G401 (cell line): ENCODE results near the gene RCE1. TPM values are rescaled to one million over a fixed set of nuclear protein-coding genes. Genes with fewer than 3 reads are reported as not detected.
A peak's percentile ranks its signal among the peaks of the same experiment; 100 is the strongest.

ENCODE experiments used
- DNase-seq: peaks from one replicate; pipeline ENCODE4 v3.0.0-alpha.2; 2015; ENCODE audit warnings: low spot score
- in situ Hi-C: cut with HindIII; loops from 2 replicates; pipeline ENCODE4 v1.10.0; 2016; ENCODE audit warnings: low sequenced_read_pairs, mixed read lengths
- total RNA-seq: library from RNA; depleted of rRNA; stranded (reverse); fragments of >200 nt; shearing (Covaris generic); gene quantifications from 2 replicates; pipeline ENCODE4 v1.2.3, GENCODE V29; 2014

Gene RCE1
- total RNA-seq, 1 experiment from 2014 or later: 32.7 TPM

- no peak for DNase-seq
- in situ Hi-C loops: no loop called here
These were observed 11.5 kb downstream of the RCE1 start for GRCh38 chr11:66854729-66855211.

DNA sequence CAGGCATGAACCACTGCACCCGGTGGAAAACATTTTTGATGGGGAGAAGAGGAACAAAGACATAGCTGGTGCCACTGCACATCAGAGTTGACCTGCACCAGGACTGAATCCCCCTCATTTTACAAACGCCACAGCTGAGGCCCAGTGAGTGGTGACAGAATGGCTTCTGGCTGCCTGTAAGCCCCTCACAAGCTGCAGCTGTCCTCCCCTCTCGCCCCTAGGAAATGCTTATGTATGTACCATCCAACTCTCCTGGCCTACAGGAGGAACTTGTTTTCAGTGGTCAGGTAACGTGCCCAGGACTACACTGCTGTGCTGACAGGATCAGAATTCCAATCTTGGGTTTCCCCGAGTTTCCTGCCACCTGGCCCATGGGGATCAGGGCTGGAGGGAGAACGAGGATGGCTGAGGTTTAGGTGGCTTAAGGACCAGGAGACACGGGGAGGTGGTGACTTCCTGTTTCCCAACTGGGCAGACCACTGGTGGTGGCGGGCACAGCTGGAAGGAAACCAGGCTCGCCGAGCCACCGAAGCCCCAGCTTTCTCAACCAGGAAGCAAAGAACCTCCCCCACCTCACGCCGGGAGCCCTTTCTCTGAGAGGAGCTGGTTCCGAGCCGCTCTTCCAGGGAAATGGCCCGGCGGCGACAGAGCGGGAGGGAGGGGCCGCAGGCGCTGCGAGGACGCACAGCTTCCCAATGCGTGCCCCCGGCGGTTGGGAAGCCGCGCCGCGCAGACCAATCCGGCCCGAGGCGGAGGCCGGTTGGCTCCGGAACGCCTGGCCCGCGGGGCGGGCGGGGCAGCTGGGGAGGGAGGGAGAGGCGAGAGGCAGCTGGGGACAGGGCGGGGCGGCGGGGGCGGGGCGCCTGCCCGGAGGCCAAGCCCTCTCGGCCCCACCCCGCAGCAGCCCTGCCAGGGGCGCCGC, 12.6 kb downstream of the RCE1 start:
- in situ Hi-C loops: no loop called here
- peak; percentile 91 for DNase-seq

DNA sequence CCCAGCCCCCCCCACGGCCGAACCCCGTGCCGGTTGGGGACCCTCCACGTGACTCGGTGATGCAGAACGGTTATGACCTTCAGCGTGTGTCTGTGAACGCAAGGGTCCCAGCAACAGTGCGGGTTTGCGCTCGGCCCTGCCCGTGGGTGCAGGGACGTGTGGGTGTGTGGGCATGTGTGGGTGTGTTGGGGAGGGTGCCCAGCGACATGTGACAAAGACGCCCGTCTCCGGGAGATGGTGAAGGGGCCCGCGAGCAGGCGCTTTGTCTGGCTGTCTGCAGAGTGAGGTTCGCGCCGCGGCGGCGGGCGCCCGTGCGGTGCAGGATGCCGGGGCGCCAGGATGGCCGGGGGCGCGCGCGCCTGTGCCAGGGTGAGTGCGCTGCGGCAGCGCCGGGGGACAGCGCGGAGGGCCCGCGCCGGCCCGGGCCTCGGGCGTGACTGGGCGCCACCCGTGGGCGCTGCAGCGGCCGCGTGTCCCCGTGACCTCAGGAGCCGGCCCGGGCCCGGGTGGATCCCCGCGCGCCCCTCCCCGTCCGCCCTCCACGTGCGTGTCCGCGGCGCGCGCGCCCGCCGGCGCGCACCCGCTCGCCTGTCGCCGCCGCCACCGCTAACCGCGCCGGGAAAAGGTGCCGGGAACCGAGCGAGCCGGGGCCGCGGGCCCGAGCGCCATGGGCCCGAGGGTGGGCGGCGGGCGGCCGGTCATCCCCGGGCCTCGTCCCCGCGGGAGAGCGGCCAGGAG, 13.4 kb downstream of the RCE1 start, which contains the start of gene LRFN4:
LRFN4 (plus strand) TSS at position 569 of the 738 bp plus-strand sequence. CDS start 681 bp downstream, outside the sequence.
- DNase-seq: no peak
- in situ Hi-C loops: no loop called here

GRCh38 chr11:66857234-66857926, 14.1 kb downstream of the RCE1 start:
- in situ Hi-C loops: no loop called here
- no peak for DNase-seq

DNA sequence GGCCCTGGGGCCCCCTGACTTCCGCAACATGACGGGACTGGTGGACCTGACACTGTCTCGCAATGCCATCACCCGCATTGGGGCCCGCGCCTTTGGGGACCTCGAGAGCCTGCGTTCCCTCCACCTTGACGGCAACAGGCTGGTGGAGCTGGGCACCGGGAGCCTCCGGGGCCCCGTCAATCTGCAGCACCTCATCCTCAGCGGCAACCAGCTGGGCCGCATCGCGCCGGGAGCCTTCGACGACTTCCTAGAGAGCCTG, 14.6 kb downstream of the RCE1 start:
- DNase-seq: no peak
- in situ Hi-C loops: no loop called here

DNA sequence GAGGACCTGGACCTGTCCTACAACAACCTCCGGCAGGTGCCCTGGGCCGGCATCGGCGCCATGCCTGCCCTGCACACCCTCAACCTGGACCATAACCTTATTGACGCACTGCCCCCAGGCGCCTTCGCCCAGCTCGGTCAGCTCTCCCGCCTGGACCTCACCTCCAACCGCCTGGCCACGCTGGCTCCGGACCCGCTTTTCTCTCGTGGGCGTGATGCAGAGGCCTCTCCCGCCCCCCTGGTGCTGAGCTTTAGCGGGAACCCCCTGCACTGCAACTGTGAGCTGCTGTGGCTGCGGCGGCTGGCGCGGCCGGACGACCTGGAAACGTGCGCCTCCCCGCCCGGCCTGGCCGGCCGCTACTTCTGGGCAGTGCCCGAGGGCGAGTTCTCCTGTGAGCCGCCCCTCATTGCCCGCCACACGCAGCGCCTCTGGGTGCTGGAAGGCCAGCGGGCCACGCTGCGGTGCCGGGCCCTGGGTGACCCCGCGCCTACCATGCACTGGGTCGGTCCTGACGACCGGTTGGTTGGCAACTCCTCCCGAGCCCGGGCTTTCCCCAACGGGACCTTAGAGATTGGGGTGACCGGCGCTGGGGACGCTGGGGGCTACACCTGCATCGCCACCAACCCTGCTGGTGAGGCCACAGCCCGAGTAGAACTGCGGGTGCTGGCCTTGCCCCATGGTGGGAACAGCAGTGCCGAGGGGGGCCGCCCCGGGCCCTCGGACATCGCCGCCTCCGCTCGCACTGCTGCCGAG, 15.1 kb downstream of the RCE1 start:
- no peak for DNase-seq
- in situ Hi-C loops: no loop called here

DNA sequence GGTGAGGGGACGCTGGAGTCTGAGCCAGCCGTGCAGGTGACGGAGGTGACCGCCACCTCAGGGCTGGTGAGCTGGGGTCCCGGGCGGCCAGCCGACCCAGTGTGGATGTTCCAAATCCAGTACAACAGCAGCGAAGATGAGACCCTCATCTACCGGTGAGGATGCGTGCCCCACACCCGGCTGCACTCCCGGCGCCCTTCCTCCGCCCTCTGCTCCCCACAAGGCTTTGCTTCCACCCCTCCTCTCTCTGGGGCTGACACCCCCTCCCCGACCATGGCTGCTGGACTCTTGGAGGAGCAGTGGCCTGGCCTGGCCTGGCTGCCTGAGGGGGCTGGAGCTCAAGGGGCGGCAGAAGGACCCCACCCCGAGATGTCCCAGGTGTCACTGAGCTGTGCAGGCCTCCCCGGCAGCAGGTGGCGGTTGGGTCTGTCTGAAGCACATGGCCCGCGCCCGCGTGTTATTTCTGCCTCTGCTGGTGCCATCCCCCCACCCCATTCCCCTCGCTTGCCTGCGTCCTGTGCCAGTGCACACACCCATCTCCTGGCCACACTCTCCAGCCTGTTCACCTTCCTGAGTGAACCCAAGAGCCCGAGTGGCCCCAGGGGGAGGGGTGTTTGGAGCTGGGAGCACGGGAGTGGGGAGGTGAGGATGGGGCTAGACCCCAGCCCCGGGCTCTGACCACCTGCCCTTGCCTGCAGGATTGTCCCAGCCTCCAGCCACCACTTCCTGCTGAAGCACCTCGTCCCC, 15.9 kb downstream of the RCE1 start:
- in situ Hi-C loops: no loop called here
- DNase-seq: no peak

DNA sequence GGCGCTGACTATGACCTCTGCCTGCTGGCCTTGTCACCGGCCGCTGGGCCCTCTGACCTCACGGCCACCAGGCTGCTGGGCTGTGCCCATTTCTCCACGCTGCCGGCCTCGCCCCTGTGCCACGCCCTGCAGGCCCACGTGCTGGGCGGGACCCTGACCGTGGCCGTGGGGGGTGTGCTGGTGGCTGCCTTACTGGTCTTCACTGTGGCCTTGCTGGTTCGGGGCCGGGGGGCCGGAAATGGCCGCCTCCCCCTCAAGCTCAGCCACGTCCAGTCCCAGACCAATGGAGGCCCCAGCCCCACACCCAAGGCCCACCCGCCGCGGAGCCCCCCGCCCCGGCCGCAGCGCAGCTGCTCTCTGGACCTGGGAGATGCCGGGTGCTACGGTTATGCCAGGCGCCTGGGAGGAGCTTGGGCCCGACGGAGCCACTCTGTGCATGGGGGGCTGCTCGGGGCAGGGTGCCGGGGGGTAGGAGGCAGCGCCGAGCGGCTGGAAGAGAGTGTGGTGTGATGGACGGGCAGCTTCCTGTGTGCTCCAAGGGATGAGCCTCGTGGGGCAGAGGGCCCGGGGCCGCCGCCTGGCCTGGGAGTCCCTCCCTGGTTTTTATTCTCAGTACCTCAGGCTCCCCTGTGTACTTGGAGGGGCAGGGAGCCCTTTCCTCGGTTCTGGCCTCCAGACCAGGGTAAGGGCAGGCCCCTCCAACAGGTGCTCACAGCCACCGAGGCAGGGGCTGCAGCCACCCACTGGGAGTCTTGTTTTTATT, 16.6 kb downstream of the RCE1 start:
- in situ Hi-C loops: no loop called here
- no peak for DNase-seq

- DNase-seq: peak; percentile 37
- in situ Hi-C loops: no loop called here
These were observed 17.2 kb downstream of the RCE1 start for GRCh38 chr11:66860449-66860831.

- in situ Hi-C loops: no loop called here
- DNase-seq: no peak
These were observed 18.0 kb downstream of the RCE1 start for GRCh38 chr11:66861038-66861773.

GRCh38 chr11:66861774-66862558, 18.7 kb downstream of the RCE1 start:
- DNase-seq: no peak
- in situ Hi-C loops: no loop called here

- DNase-seq: no peak
- in situ Hi-C loops: no loop called here
These were observed 19.4 kb downstream of the RCE1 start for GRCh38 chr11:66862559-66863037.

DNA sequence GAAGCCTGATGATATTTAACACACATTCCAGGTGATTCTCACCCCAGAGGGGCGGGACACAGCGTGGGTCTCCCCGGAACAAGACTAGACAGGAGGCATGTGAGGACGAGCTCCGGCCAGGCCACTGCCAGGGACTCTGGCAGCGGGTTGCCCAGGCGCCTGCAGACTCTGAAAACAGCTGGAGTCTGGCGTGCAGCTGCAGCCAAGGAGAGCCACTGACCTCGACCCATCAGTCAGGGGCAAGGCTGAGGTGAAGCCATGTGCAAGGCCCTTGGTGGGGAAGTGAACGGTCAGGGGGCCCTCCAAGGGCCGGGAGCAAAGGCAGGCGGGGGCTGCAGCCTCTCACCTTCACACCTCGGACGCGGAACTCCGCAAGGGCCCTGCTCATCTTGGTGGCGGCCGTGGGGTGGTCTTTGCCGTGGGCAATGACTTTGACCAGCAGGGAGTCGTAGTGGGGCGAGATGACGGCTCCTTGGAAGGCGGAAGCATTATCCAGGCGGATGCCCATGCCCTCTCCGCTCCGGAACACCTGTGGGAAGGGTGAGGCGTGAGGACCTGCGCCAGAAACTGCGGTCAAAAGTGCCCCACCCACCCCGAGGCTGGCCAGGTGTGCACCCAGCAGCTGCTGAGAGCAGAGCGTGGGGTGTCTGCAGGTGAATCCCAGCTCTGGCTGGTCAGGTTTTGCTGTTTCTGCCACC, 20.3 kb downstream of the RCE1 start:
- no peak for DNase-seq
- in situ Hi-C loops: no loop called here

- in situ Hi-C loops: no loop called here
These were observed 21.1 kb downstream of the RCE1 start for GRCh38 chr11:66864172-66864901.

More at GRCh38 chr11:66864172-66864901, 21.1 kb downstream of the RCE1 start:
- DNase-seq: peak; percentile 59
